Left renal cortex interstitium (tissue), 4 donors: ENCODE data around the gene ASIC2. TPM values are rescaled to one million over a fixed set of nuclear protein-coding genes. Genes with fewer than 3 reads are reported as not detected.
A peak's percentile ranks its signal among the peaks of the same experiment; 100 is the strongest.

Source experiments
- DNase-seq, 4 donors: peaks; one replicate each; pipeline ENCODE4 v3.0.0-alpha.2; 2013; ENCODE audit warnings: low read depth in 4 of 4, low spot score in 2 of 4, missing footprints in 1 of 4
- polyA plus RNA-seq, 4 donors: library from polyadenylated mRNA; unstranded; fragments of 120-200 nt; gene quantifications; one replicate each; pipeline ENCODE4 v1.2.1, GENCODE V29; 2013; ENCODE audit not compliant: insufficient read length in 4 of 4

ASIC2 gene
- polyA plus RNA-seq, 4 donors: 3.4 to 5.1 (median 3.9) TPM

DNA sequence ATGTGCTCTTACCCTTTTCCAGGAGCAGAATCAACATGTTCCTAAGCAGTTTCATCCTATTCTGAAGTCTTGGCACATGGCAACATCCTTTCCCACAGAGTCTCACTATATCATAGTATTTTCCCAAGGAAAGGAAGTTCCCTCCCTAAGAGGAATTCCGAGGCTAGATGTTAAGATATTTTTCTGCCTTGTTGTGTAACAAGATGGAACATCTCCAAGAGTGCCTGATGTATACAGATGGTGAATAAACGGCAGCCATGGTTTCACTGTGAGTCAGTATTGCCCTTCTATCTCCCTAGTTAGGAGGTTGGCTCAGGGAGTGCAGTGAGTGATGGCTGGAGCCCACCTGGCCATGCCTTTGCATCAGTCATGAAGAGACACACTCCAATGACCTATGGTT, 253.2 kb downstream of the ASIC2 start:
- DNase-seq: no peak

DNA sequence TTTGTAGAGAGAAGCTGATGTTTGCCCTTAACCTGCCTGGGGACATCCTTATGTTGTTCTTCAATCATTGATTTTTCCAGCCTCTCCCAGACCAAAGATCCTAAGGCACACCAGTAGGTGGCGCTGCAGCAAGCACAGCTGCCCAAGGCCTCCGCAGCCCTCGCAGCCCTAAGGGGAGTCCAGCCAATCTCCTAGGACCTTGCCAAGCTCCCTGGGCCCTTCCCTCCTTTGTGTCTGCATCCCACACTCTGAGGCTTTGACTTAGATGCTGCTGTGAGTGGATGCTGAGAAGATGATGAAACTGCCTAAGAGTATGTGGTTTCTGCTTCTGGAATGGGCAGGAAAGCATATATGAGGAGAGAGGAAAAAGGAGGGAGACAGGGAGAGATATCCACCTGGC, 254.4 kb downstream of the ASIC2 start:
- peak in 1 of 4 donors; percentile 47 for DNase-seq

DNA sequence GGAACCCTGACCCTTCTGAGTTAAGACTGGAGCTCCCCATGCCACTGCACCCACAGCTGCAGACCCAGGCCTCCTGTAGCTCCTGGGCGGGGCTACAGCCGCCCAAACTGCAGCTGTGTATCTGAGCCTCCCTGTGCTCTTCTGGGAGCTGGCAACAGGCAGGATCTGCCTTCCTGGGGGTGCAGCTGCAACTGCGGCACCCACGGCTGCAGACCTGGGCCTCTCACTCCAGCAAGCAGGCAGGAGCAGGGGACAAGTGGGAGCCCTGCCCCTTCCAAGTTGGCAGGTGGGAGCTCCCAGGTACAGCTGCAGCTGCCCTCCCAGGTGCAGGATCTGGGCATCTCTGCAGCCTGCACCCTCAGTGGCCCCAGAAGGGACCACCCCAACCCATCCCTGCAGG, 259.9 kb downstream of the ASIC2 start:
- DNase-seq: no peak

DNA sequence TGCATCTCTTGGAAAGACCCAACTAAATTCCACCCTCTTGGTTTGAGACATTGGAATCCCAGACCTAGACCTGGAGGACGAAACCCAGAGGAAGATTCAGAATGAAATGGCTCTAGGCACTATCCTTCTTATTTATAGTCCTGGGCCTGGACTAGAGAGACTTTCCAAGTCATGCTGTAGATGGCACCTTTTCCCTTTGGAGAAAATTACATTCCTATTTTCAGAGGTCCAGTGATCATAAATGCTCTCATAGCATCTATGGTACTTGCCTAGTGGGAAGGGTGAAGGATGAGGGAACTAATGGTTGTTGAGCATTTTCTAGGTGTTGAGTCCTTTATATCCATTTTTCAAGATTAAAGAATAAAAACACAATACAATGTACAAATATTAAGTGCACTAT, 264.3 kb downstream of the ASIC2 start:
- DNase-seq: no peak

DNA sequence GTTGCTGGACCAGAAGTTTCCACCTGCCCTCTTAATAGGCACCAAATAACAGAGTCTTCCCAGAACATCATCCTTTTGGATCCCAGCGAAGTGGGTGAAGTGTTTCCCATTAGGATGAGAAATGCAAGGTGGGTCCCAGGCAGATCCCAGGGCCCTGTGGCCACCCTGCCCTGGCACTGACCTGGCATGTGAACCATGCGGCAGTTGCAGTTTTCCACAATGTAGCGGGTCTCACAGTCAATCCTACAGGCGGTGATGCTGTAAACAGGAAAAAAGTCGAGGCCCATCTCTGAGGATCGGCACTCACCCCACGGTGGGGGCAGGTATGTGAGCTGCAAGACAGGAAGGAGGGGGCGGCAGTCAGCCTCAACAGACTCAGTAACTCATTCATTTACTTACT, 265.0 kb downstream of the ASIC2 start:
- DNase-seq: no peak

DNA sequence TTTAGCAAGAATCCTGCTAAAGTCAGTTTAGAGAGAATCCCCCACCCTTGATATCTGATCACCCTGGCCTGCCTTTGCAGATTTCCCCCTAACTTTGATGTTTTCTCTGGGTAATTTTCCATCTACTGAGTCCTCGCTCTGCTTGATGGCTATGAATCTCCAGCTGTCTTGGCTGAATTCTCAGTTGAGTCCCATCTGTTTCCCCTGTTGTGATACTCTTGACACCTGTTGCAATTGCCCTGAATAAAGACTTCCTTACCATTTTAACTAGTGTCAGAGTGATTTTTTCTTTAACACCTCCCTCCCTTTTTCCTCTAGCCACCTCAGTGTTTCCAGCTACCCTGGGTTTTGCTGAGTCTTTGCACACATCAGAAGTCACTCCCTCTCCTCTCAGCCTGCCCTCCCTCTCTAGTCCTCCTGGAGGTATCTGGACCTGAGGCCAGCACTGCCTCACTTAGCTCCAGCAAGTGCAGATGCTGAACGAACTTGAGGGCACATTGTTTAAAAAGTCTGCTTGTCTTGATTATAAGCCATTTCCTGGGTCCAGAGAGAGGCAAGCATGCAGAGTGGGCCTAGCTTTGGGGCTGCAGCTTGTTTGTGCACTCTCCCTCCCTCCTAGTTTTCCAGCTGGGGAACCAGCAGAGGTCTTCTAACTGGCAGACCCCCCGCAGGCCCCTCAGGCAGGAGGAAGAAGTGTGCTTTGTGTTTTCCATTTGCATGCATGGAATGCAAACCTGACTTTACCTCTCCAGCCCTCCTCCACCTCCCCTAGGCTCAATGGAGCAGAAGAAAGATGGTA, 268.2 kb downstream of the ASIC2 start:
- DNase-seq: no peak

DNA sequence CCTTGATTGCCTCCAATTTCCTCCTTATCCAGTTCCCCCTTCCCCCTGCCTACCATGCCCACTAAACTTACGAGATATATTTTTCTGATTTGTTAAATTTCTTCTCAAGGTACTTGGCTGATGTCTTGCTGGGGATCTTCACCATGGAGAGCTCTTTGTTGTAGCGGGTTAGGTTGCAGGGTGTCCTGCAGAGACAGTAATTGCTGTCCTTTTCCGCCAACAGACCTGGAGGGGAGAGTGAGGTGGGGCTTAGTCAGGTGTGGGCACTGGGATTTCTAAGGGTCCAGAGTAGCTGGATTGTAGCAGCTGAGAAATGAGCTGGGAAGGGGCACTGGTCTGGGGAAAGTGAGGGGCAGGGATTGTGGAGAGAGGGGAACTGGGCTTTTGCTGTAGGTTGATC, 269.3 kb downstream of the ASIC2 start:
- no peak for DNase-seq

DNA sequence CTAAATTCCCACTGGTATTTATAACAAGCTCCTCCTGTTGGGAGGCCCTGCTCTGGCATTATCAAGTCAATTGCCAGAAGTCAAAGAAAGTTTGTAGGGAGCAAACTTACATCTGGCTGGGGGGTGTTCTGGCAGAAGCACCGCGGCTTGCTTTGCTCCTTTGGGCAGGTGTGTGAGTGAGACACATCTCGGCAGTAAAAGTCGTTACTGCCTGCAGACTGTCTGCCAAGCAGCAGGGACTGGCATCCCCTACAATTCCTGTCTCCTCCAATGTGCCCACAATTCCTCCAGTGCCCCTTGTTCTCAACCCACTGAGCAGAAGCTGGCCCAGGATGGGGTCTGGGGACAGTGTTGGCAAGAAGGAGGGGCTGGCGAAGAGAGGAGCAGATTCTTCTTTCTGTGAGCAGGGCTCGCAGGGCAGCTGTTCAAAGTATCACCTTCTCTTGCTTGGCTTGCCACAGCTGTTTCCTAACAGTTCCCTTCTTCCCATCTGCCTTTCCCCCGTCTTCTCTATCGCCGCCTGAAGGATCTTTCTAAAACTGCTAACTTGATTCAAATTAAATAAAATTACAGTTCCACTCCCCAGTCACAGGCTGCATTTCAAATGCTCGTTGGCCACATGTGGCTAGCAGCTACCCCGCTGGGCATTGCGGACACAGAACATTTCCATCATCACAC, 271.2 kb downstream of the ASIC2 start:
- DNase-seq: no peak

DNA sequence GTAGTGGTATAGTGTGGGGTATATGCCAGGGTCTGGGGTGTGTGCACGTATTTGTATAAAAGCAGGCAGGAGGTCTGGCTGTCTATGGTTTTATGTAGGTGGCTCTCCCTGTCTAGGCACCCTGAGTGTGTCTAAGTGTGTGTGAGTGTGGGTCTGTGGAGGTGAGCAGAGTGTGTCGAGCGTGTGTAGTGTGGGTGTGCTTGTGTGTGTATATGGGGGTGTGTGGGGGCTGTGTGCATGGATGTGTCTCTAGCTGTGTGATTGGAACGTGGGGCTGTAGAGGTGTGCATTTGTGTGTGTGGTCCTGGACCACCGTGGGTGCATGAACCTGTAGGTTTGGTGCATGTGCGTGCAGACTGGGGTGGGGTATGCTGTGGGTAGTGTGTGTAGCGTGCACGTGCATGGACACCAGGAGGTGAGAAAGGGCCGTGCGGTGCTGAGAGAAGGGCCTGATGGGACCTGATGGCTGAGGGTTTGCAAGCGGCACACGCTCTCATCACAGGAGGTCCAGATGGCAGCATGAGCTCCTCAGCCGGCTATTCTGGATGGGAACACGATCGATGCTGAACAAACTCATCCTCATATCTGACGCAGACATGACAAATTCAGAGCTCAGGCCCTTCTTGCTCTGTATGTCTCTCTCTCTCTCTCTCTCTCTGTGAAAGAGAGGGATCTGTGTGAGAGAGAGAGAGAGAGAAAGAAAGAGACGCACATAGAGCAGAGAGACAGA, 273.8 kb downstream of the ASIC2 start:
- no peak for DNase-seq

DNA sequence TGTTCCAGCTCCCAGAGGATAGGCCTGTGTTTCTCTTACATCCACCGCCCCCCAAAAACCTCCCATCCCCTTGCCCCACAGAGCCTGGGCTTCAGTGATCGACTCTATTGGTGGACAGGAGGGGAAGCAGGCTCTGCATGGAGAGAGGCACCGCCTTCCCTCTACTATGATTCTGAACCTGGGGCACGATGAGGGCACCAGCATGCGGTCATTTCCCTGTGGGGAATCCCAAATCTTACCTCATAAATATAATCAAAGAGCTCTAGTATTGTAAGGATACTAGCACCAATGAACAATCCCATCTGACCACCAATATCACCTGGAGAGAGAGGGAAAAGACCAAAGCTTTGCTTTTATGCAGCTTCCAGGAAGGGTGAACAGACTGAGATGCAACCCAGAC, 275.7 kb downstream of the ASIC2 start:
- no peak for DNase-seq

DNA sequence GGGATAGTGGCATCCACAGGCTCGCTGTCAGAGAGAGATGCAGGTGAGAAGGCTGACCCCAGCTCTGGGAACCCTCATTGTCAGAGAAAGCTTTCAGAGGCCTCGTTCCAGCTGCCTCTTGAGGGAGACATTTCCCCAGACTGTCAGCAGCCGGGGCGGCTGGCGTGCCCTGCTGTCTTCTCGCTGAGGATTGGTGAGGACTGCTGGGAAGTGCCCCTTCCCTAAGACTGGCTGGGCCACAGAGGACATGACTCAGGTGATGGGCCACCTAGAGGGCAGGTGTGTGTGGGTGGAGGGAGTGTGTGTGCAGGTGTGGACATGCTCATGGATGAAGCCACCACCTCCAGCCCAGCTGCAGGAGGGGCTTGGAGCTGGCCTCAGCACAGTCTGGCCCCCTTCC, 276.2 kb downstream of the ASIC2 start:
- DNase-seq: no peak

DNA sequence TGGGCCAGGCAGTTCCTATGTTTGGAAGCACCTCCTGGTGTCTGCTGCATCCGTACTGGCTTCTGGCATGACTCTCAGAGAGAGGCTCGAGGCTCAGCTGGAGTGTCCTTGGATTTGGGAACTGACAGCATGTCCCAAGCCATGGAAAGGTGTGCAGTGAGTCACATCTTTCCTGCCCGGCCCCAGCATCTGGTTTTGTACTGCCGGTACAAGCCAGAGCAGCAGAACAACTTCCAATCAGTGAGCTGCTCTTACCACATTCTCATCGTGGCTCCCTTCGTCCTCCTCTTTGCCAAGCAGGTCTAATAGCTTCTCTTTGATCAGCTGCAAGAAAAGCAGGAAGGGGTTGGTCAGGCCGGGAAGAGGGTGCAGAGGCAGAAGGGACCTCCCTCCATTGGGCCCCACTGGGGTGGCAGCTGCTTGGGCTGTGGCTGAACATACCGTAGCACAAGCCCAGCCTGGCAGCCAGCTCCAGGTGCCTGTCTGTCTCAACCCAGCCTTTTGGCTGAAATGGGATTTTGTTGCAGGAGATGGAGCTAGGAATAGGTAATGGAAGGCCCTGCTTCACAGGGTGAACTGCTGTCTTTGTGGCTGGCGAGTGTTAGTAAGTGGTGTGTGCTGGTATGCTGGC, 277.3 kb downstream of the ASIC2 start:
- DNase-seq: no peak

DNA sequence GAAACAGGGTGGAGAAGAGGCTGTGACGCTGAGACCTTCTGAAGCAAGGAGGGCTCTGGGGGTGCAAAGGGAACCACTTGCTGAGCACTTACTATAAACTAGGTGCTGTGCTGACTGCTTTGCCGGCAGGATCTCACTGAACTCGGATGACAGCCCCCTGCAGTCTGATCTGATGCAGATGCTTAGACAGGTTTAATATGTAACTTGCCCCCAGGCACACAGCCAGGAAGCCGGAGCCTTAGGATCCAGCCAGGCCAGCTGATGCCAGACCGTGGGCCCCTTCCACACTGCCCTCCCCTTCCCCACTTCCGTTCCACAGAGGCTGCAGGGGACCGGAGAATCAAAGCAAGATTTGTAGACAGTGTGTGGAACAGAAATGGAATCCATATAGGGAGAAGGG, 278.3 kb downstream of the ASIC2 start:
- DNase-seq: peak in 1 of 4 donors; percentile 20

DNA sequence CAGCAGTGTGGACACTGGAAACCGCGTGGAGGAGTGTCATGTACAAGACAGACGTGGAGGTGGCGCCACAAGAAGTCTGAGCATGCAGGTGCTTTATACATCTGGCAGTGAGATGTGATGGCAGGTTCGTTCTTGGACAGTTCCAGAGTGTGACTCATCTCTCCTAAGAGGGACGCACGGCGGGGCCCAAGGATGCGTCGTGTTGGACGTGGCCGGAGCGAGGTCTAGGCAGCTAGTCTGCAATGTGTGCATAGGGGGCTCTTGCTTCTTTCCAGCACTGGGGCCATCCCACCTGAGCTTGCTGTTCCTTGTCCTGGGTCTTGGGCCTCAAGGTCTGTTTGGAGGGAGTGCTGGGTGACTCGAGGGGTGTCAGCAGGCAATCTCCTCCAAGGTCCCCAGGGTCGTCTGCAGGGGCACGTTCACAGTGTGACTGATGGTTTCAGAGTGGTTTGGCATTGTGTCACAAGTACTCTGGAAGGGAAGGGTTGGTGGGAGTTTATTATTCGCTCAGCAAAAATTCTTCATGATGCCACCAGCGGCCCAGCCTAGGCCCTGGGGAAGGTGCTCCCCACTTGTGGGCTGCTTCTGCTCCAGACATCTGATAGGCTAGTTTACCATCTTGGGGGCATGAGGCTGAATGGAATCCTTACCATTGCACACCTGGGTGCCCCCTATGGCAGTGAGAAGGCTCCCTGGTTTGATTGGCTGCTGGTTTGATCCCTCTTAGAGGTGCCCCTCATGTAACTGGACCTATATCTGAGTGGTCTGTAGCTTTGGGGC, 279.3 kb downstream of the ASIC2 start:
- DNase-seq: no peak

DNA sequence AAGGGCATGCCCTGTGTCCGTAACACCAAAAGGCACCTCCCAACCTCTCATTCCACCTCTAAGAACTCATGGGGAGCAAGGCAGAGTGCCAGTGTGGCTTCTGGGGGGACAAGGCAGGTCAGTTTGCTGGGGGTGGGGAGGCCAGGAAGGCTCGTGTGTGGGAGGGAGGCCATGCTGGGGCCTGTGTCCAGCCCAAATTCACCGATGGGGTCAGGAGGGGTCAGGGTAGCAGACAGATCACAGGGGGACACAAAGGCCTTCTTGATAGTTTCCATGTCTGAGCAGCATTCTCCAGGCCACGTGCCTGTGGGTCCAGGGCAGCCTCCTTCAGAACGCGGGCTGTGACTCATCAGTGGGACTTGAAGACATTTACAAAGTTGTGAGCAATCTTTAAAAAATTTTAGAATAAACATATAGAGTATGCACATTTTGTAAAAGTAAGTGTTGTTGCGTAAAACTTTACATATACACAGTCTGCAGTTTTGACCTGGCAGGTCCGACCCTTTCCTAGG, 280.5 kb downstream of the ASIC2 start:
- no peak for DNase-seq

DNA sequence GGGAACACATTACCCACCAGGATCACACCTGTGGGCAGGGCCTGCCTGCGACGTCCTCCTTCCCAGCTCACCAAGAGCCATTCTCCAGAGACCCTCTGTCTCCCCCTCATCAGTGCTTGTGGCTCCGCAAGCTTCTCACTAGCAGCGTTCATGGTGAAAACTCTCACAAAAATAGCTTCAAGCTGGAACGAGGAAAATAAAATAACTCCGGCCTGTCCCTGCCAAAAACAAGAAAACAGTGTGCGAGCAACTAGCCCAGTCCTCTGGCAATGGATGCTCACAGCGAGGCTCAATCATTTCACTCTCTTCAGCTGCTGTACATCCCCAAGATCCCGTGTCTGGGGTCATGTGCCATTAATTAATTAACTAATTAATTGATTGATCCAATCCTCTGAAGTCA, 283.5 kb downstream of the ASIC2 start:
- no peak for DNase-seq

DNA sequence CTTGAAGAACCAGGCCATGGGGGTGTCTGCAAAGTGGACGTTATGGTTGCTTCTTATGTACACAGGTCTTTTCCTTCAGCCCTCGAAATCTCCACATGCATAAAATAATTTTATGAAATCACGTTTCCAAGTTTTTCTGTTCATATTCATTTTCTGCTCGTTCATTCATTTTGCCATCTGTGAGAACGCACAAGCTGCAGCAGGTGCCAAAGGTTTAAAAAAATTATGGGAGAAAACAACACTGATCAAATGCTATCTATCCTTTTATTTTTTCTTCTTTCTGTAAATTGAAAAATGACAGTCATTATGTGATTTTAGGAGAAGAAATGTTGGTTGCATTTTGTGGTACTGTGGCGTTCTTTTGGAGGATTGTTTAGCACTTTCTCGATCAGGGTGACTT, 285.9 kb downstream of the ASIC2 start:
- no peak for DNase-seq

DNA sequence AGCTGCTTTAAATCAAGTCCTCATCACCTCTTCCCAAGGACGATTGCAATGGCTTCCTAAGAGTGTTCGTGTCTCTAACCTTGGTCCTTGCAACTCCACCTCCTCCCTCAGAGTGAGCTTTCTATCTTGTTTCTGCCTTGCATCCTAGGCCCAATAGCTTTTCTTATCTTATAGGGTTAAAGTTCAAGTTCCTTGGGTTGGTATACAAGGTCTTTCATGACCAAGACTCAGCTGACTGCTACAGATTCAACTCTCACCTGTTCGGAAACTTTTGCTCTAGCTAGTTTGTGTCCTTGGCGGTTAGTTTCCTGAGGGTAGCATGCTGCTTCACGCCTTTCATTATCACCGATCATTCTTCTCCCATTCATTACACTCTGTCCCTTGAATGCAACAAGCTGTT, 290.8 kb downstream of the ASIC2 start:
- no peak for DNase-seq

DNA sequence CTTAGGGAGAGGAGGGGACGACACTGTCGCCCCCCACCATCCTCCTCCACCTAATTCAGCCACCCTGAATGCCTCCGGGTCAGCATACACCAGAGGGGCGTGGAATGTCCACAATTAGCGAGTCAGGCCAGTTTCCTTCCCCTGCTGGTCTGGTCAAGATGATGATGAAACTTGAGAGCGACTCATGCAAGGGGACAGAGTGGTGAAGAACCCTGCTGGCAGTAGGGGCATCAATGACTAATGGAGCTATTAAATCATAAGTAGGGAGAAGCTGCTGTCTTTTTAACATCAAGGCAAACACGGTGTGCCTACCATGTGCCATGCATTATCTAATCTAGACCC, 294.2 kb downstream of the ASIC2 start:
- DNase-seq: no peak

DNA sequence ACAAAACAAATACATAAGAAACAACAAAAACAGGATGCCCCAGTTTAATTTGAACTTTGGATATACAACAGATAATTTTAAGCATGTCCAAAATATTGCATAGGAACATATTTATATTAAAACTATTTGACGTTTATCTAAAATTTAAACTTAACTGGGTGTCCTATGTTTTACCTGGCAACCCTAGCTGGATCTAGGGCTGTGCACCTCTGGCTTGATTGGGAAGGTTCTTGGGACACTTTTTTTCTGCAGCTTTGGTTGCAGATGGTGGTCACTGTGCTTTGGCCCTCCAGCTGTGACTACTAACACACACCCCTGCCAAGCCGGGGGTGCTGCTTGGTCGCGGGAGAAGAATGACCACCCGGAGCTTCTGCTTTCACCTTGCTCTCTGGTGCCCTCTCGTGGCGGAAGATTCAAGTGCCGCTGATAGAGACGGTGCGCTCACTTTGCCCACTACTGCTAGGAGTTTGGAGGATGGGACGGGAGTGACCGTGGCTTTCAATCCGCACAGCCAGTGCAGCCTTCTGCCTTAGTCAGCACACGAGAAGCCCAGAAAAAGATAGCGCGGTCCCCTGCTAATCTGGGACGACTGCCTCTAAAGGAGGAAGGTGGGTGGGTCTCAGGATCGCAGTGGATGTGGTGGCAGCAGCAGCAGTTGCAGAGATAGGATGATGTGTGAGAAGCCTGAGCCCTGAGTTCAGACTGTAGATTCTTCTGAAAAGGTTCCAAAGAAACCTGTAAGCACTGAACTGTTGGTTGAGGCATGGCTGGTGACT, 294.8 kb downstream of the ASIC2 start:
- peak; percentile 50 to 79 (median 60) for DNase-seq
